Omental fat pad (tissue), 4 donors: ENCODE measurements around the gene OSTC. TPM values are rescaled to one million over a fixed set of nuclear protein-coding genes. Genes with fewer than 3 reads are reported as not detected.

Experiments used
- ATAC-seq: fragments of 150-250 bp; one replicate; pipeline ENCODE4 v1.9.1; 2016; ENCODE audit warnings: mild to moderate bottlenecking, moderate library complexity; ENCODE audit not compliant: low FRiP score
- DNase-seq: peaks from one replicate; pipeline ENCODE4 v3.0.0-alpha.2; 2019; ENCODE audit warnings: low spot score
- total RNA-seq, 4 donors: library from RNA; depleted of rRNA; stranded (reverse); fragments of >200 nt; gene quantifications; one replicate each; pipeline ENCODE4 v1.1.0, GENCODE V29; 2016
- TF ChIP-seq, protein P1 (sequence below), 3 donors: fragments of 450-650 bp; IDR thresholded peaks; one replicate each; pipeline ENCODE4 v1.5.1; 2016 to 2017; ENCODE audit warnings: antibody characterized with exemption in 3 of 3, mild to moderate bottlenecking in 3 of 3, moderate library complexity in 2 of 3

Gene OSTC
- total RNA-seq, 4 donors from 2014 or later = 50.6 to 79.0 (median 74.8) TPM

DNA sequence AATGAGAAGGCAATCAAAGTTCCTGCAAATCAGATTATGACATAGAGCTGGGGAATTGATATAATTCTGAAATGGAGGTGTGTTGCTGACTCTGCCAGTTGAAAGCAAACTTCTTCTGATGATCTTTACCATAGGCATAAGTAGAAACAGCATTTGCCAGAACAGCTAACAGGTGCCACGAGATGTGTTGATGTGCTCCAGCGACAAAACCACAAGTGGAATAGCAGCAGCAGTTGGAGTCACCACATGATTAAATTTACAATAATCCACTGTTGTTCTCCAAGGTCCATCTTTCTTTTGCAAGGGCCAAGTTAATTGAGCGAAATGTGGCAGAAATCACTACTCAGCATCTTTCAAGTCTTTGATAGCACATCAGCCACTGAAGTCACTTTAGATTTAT is 3.7 kb upstream of the OSTC start:
- no peak for ATAC-seq
- TF ChIP-seq, protein P1, sequence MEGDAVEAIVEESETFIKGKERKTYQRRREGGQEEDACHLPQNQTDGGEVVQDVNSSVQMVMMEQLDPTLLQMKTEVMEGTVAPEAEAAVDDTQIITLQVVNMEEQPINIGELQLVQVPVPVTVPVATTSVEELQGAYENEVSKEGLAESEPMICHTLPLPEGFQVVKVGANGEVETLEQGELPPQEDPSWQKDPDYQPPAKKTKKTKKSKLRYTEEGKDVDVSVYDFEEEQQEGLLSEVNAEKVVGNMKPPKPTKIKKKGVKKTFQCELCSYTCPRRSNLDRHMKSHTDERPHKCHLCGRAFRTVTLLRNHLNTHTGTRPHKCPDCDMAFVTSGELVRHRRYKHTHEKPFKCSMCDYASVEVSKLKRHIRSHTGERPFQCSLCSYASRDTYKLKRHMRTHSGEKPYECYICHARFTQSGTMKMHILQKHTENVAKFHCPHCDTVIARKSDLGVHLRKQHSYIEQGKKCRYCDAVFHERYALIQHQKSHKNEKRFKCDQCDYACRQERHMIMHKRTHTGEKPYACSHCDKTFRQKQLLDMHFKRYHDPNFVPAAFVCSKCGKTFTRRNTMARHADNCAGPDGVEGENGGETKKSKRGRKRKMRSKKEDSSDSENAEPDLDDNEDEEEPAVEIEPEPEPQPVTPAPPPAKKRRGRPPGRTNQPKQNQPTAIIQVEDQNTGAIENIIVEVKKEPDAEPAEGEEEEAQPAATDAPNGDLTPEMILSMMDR (IDR thresholded peaks at IDR 0.05) = no peak
- no peak for DNase-seq

DNA sequence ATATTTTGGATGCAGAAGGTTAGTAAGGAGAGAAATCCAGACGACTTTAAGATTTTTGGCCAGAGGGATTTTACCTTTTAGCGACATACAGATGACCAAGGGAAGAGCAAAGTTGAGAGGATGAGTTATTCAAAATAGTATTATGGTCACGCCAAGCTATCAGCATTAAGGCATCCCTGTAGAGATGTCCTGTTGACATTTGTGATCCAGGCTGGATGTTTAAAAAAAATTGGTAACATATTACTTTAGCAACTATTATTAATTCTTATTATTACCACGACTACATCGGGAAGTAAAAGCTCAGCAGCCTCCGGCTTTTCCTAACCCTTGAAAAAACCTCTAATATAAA is 562 bp upstream of the OSTC start:
- DNase-seq (no peak), ATAC-seq (peak; percentile 3)
- TF ChIP-seq, protein P1 (IDR thresholded peaks at IDR 0.05) = no peak

DNA sequence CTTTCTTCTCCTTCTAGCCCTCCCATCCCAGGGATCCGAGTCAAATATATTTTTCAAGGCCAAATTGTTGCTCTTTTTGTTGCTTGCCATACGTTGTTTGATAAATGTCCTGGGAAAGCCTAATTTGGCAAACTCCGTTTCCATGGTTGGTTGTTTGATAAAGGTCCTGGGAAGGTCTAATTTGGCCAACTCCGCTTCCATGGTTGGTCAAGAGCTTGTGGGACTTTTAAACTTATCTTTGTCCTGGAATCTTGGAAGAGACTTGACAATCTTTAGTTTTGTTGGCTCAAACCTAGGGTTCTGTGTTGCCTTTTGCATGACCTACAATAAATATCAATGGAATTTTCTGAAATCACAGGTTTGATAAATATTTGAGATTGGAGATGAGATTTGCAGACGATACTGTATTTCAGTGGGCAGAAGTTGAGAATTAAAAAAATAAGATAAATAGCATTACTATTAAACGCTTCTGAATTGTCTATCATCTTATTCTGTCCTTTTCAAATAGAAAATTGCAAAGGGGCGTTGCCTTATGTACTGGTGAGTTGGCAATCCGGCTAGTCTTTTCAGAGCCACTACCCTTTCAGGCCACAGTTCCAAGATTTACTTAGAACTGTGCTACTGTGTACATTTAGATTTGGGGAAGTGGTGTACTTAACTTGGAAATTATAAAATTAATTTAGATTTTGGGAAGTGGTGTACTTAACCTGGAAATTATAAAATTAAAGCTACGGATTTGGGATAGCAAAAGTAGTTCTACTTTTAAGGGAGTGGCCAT is 804 bp downstream of the OSTC start:
- no peak for DNase-seq
- peak; percentile 48 for ATAC-seq
- TF ChIP-seq, protein P1 (IDR thresholded peaks at IDR 0.05) = no peak

DNA sequence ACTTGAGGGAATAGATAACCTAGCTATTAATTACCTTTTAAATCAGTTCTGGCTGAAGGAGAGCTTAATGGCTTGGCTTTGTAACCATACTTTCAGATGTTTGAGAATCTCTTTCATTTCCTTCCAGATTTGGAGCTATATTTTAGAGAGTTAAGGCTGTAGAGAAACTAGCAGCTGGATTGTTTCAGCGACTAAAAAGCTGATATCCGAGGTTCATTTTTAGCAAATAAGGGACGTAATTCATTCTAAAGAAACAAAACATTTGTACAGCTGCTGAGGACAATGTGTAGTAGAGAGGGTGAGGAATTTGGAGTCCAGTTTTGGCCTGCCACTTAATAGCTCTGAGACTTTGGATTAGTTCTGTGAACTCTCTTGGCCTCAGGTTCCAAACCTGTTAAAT is 12.2 kb downstream of the OSTC start:
- TF ChIP-seq, protein P1 (IDR thresholded peaks at IDR 0.05) = no peak
- ATAC-seq (no peak), DNase-seq (no peak)

DNA sequence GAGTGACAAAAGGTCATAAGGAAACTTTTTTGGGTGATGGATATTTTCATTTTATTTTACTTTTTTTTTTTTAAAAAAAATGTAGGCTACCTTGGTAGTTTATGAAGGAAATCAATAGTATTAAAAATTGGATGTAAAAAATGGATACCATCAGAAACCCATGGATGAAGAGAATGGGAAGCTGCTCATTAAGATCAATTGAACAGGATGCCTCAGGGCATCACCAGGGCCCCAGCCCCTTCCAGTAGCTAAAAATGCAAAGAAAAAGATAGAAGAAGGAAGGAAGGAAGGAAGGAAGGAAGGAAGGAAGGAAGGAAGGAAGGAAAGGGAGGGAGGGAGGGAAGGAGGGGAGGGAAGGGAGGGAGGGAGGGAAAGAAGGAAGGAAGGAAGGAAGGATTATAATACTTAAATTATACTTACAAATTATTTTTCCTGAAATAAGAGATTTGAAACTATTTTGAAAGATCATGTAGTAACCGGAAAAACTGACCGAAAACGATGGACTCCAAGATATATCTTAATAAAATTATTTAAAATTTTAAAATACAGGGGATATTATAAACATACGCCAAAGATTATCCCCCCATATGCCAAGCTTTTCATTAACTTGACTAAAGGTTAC is 24.1 kb downstream of the OSTC start:
- DNase-seq = no peak
- TF ChIP-seq, protein P1 (IDR thresholded peaks at IDR 0.05) = no peak
- ATAC-seq = no peak

DNA sequence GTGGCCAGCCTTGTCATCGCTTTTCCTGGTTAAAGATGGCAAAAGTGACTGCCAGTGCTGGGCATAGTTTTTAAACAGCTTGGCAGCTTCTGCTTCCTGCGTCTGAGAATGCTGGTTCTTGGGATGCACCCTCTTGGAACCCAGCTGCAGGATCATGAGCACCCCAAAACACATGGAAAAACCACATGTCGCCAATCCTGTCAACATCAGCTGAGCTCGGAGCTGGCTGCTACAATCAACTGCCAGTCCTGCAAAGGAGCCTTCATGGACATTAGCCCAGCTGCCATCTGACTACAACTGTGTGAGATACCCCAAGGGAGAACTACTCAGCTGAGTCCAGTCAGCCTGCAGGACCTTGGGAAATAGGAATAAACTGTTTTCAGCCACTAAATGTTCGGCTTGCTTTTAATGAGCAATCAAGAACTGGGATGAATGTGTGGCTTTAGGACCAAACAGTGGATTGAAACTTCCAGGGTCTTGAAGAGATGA is 31.0 kb downstream of the OSTC start:
- TF ChIP-seq, protein P1 (IDR thresholded peaks at IDR 0.05) = no peak
- no peak for ATAC-seq

DNA sequence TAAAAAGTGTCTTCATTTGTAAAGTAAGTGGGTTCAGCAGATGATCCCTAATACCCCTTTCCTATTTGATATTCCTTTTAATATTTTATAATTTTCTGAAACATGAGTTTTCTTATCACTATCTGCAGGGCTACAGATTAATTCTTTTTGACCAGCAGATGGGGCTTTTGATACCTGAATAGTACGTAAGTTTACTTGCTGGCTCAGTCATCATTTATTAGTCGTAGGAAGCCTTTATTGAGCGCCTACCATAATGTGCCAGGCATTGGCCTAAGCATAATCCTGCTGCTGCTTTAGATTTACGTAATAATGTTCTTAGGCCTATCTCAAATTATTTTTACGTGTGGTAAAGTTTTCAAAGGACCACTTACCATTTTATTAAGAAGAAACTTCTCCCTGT is 33.1 kb downstream of the OSTC start:
- no peak for ATAC-seq
- DNase-seq = no peak

More for the DNA sequence above, 31.0 kb downstream of the OSTC start:
- DNase-seq = no peak

More for the DNA sequence above, 33.1 kb downstream of the OSTC start:
- TF ChIP-seq, protein P1 (IDR thresholded peaks at IDR 0.05) = no peak
